Stromal cell of bone marrow (primary cell): ENCODE results near the gene IQCM.

Source experiments
- DNase-seq: peaks from one replicate; pipeline ENCODE4 v3.0.0-alpha.2; 2012; ENCODE audit warnings: low read depth

Gene IQCM, protein sequence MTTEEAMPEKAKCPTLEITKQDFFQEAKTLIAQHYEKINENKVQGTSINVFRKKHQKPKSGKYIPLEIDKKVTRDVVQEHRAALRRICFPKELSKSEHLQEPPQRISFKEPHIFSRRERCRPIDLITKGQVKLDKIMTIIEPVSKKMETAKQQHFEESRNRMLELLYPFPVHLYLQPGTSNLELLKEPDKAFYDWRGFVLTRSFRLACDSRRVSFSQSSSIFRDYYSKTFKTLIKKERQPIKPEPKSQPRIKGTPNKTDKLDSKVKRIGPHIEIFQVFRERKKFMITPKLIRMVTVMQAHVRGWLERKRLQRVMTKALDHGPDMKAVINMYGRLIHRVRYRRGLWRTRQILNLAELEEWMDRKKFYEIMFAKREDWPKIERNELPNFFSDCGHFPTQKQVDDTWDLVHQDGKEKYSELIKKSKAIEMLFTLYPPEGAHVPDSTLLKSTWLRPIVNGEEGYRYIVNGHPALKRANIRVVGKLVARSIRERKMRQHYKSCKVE

DNA sequence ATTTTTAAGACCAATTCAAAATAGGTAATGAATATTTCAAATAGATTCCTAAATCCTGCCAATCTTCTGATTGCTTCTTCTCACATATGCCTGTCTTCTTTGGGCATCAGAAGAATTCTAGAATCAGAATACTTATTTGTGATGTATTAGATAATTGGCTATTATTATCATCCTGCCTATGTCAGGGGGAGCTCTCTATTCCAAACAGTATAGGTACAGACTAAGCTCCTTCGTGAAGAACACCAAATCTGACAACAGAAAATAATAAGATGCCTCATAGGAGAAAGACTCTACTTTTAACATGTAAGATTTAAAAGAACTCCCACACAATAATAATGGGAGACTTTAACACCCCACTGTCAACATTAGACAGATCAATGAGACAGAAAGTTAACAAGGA lies at the start of gene IQCM:
Gene IQCM, minus strand, starts transcription at position 101 of the 400 bp plus-strand sequence. CDS start 73,152 bp downstream, outside the sequence.
- DNase-seq, result no peak

DNA sequence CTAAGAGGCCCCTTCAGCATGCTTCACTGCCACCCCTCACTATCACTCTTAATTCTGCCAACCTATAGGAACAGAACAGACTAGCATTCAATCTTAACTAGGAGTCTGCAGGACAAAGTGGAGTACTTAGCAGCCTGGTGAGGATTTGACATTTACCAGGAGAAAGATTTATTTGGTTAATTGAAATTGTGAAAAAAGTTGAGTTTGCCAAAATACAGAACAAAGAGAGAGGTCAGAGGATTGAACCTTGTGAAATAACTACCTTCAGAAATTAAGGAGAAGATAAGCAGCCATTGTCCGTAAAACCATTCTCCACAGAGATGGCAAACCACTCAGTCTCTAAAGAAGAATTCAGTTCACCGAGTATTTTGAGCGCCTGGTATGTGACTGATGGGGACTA lies 41.8 kb upstream of the IQCM start:
- no peak for DNase-seq

DNA sequence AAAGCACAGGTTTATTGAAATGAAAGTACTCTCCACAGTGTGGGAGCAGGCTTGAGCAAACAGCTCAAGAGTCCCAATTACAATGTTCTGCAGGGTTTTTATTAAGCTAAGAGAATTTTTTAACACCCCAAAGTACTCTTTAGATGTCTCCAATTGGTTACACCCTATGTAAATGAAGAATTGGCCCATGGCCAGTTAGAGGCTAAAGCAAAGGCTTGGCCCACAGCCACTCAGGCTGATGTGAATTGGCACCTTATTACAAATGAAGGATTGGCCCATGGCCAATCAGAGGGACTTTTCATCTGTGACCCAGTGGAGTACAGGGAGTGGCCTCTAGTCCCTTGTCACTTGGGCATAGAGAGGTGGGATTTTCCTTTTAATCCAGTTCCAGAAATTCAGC lies 30.1 kb upstream of the IQCM start:
- DNase-seq, result no peak

DNA sequence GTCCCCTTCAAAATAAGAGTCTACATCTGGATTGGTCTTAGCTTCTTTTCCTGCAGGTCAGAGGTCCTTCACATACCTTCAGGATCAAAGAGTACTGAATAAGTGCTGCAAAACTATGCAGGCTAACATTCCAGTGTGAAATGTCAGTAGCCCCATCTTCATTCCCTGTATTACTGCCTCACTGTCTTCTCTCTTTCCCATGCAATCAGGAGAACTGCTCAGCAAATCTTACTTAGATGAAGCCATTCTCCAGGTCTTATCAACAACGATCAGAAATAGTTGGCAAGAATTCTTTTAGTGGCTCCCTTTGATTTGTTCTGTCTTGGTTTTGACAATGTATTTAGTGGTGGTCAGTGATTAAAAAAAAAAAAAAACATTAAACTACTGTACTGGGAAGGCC lies 26.0 kb upstream of the IQCM start:
- no peak for DNase-seq

DNA sequence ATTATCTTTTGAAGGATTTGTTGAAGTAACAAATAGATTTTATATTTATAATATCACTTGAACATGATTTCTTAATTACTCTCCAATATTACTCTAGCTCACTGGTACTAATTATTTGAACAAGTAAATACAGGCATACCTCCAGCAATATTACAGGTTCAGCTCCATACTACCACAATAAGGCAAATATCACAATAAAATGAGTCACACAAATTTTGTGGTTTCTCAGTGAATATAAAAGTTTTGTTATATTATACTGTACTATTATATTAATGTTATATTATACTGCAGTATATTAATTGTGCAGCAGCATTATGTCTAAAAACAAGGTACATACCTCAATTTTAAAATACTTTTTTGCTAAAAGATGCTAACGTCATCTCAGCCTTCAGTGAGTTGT lies 22.4 kb upstream of the IQCM start:
- no peak for DNase-seq

DNA sequence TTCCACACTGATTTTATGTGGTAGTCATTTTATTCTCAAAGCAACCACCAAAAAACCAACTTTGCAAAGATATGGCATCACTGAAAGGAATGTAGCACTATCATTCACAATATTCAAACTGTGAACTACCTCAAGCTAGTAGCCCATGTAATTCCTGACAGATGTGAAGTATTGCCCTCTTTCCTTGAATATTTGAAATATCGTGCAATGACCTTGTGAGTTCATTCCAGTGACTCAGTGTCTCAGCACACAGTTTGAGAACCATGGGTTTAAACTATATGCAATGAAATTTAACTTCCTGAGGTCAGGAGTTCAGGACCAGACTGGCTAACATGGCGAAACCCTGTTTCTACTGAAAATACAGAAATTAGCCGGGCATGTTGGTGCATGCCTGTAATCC lies 20.9 kb upstream of the IQCM start:
- no peak for DNase-seq

DNA sequence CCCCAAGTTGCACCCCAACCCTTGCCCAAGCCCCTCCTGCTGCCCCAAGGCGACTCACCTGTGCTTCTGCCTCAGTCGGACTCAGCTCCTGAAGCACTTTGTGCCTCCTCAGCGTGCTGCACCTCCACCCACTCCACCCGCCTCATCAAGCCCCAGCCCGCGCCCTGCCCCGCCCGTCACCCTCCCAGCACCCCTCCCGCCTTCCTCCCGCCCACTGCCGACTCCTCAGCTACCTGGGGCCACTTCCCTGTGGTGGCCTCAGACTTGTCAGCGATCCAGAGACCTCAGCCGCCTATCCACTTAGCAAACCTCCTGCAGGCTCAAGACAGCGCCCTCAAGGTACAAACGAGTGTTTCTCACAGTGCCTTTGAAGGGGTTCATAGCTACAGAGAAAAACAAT lies 19.6 kb upstream of the IQCM start:
- DNase-seq, result no peak

DNA sequence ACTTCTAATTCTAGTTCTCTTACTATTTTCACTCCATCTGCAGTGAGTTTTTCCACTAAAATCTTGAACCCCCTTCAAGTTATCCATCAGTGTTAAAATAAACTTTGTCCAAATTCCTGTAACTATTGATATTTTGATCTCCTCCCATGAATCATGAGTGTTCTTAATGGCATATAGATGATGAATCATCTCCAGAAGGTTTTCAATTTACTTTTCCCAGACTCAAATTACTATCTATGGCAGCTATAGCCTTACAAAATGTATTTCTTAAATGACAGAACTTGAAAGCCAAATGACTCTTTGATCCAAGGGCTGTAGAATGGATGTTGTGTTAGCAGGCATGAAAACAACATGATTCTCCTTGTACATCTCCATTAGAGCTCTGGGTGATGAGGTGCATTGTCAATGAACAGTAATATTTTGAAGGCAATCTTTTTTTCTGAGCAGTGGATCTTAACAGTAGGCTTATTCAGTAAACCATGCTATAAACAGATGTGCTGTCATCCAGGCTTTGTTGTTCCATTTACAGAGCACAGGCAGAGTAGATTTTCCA lies 16.1 kb upstream of the IQCM start:
- no peak for DNase-seq

DNA sequence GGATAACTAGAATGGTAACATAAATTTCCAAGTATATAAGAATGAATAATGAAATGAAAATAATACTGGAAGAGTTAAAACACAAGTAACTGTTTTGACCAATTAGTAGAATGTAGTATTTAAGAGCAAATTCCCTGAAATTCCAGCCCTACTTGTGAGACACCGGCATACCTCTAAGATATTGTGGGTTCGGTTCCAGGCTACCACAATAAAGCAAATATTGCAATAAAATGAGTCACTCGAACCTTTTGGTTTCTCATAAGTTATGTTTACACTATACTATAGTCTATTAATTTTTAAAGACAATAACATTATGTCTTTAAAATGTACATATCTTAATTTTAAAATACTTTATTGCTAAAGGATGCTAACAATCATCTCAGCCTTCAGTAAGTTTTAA lies 15.2 kb upstream of the IQCM start:
- no peak for DNase-seq

DNA sequence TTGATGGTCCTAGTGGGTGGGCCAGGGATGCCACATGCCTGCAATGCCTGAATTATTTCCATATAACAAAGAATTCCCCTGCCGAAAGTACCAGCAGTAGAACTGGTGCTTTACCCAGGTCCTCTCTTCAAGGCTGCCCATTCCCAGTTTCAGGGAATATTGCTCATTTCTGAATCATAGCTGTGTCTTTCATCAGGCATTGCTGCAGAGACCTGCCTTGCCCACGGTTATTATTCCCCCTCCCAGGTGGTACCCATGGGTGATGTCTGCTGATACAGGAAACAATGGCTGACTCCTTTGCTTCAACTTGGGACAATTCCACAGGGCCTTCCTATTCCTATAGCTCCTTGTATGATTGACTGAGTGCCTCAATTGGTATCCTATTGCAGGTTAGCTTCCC lies 9.7 kb upstream of the IQCM start:
- DNase-seq, result no peak

DNA sequence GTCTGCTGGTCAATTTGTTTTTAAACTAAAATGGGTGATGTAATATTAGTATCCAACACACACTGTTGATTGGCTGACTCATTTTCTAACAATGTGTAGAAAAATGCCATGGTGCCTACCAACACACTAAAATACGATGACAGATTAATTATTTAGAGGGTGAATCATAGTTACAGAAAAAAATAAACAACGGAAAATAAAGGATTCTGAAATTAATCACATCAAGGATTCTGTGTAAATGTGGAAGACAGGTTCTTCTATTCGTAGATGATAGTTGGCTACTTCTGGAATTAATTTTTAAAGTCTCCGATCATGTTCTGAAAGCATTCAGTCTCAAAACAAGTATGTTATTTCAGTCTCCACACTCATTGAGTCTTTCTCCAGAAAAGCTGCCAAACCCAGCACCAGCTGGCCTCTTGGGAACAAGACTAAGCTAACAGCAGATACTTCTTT lies 8.2 kb upstream of the IQCM start:
- peak; percentile 69 for DNase-seq

DNA sequence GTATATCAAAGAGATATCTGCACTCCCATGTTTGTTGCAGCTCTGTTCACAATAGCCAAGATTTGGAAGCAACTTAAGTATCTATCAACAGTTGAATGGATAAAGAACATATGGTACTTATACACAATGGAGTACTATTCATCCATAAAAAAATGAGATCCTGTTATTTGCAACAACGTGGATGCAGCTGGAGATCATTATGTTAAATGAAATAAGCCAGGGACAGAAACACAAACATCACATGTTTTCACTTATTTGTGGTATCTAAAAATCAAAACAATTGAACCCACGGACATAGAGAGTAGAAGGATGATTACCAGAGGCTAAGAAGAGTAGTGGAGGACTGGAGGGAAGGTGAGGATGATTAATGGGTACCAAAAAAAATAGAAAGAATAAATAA lies 14.2 kb downstream of the IQCM start:
- DNase-seq, result no peak

DNA sequence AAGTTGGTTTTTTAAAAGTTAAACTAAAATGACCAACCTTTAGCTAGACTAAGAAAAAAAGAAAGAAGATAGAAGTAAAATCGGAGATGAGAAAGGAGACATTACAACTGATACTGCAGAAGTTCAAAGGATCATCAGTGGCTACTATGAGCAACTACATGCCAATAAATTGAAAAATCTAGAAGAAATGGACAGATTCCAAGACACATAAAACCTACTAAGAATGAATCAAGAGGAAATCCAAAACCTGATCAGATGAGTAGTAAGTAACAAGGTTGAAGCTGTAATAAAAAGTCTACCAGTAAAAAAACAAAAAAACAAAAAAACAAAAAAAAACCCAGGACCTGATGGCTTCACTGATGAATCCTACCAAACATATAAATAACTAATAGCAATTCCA lies 16.1 kb downstream of the IQCM start:
- DNase-seq, result no peak

DNA sequence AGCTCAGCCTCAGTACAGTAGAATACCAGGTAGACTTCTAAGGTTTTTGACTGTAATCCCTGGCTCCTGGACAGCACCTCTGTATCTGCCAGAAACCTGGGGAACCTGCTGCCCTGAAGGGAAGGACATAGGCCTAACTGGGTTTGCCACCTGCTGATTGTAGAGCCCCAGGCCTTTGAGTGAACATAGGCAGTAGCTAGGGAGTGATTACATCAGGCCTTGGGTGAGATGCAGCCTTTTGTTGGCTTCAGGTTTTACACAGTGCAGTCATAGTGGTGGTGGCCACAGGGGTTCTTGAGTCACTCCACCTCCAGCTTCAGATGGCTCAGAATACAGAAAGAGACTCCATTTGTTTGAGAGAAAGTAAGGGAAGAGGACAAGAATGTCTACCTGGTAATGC lies 19.3 kb downstream of the IQCM start:
- DNase-seq, result no peak

DNA sequence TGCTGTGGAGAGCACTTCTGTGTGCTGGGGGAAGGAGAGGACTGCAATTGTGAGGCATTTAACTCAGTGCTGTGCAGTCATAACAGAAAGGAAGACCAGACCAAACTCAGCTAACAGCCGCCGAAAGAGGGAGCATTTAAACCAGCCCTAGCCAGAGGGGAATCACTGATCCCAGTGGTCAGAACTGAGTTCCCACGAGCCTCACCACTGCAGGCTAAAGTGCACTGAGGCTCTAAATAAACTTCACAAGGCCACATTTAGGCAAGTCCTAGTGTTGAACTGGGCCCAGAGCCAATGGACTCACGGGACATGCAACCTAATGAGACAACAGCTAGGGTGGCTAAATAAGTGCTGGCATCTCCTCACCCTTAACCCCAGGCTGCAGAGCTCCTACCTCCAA lies 20.4 kb downstream of the IQCM start:
- DNase-seq, result no peak

DNA sequence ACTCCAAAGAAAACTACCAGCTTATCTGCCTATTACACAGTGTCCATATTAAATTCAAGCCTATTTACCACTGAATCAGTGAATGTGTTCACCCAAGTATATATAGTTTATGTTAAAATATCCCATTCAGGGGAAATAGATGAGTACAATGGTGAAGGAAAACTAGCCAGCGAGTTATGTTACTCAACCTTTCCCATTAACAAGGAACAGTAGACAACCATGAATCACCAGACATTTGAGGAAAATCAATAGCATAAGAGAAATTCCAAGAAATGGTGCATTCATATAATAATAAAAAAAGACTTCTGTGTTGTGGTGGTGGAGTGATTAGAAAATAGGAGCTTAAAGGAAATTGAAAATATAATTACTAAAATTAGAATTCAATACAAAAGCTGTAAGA lies 21.3 kb downstream of the IQCM start:
- no peak for DNase-seq

DNA sequence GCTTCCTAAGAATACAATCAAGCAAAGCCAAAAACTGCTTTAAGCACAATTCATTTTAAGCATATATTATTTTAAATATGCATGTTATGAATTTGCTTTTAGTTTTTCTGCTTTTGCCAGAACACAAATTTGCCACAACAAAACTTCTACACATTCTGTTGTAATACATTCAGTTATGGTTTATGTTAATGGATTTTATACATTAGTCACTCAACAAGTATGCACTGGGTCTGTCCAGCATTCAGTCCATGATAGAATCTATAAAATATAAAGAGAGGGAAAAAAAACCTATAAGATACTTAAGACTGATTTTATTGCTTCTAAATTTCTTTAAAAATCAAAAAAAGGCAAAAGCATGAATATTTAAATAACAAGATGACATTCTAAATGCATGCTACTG lies 22.2 kb downstream of the IQCM start:
- DNase-seq, result no peak

DNA sequence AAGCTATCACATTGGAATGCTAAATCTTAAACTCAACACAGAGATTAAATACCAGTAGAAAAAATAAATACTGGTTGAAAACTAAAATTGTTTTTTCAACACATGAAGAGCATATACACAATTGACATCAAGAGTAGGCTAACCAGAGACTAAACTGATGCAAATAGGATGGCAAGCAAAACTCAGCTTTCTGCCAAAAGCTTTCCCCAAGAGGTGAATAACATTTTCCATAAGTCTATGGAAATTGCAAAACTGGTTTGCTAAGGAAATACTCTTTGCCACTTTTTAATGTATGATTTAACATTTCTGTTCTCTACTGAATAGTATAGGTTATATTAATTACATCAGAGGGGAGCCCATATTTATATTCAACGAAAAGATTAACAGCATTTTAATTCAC lies 23.8 kb downstream of the IQCM start:
- DNase-seq, result no peak

DNA sequence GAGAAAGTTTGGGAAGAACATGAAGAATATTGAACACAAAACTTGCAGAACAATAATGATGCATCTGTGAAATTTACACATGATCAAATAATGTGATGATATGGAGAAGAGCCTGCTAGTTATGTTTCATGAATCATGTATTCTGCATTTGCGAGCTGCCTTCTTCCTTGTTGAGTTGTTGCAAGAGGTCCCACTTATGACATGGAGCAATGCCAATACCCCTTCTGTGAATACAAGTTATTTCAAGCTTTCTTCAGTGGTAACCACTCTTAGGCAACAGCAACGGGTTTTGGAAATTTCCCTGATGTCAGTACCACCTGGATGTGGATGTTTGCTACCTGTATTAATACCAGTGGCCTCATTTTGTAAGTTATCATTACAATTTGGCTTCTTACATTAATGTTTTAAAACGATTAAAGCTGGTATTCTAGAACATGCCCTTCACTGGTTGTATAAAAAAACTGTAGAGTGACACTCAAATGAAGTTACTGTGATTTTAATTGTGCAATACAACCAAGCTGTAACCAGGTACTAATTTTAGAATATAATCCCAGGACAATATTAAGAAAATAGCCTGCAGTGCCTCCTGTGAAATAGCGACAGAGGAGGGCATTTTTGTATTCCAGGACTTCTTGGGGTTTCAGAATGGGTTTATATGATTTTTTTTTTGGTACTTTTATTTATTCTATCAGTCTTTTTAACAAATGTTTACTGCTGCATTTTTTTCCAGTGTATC lies 25.3 kb downstream of the IQCM start:
- DNase-seq, result no peak

DNA sequence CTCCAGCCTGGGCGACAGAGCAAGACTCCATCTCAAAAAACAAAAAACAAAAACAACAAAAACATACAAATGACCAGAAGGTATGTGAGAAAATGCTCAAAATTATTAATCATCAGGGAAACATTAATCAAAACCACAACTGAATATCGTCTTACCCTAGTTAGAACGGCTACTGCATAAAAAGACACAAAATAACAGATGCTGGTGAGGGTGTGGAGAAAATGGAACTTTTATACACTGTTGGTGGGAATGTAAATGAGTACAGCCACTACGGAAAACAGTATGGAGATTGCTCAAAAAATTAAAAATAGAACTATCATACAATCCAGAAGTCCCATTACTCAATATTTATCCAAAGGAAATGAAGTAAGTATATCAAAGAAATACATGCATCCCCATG lies 27.3 kb downstream of the IQCM start:
- DNase-seq, result no peak

DNA sequence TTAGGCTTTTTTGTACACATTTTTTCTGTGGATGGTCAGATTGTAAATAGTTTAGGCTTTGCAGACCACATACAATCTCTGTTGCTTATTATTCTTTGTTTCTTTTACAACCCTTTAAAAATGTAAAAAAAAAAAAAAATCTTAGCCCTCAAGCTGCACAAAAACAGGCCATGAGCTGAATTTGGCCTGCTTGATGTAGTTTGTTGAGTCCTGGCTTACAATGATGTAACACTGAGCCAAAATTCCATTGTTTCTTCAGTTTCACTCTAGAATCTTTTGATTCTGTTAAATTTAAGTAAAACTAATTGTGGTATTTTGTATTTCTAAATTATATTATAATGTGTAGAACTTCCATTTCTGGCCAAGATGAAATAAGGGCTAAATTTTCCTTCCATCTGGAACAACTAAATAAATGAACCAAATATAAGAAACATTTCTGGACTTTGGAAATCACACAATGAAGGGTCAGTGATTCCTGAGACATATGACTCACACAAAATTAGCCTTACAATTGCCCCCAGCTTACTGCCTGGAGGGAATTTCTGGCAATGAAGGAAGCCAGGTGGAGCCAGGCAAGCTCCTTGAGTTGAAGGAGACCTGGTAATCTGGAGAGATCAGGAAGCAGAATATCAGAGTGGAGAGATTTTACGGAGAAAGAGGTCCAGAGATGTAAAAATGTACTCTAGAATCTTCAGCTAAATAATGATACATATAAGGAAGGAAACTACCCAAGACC lies 29.8 kb downstream of the IQCM start:
- no peak for DNase-seq

DNA sequence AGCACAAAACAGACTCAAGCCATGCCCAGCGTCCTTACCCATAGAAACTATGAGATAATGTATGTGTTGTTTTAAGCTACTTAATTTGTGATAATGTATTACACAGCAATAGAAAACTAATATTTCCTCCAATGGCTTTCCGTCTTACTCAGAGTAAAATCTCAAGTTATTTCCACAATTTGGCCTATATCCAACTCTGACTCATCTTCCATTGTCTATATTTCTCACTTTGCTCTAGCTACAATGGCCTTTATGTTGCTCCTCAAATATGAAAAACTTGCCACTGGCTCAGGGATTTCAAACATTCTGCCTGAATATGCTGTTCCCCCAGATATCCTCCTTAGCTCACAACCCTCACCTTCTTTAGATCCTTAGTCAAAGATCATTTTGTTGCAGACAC lies 31.6 kb downstream of the IQCM start:
- DNase-seq, result no peak
